Measurements from ENCODE around the gene SEBOX.

SEBOX gene

DNA sequence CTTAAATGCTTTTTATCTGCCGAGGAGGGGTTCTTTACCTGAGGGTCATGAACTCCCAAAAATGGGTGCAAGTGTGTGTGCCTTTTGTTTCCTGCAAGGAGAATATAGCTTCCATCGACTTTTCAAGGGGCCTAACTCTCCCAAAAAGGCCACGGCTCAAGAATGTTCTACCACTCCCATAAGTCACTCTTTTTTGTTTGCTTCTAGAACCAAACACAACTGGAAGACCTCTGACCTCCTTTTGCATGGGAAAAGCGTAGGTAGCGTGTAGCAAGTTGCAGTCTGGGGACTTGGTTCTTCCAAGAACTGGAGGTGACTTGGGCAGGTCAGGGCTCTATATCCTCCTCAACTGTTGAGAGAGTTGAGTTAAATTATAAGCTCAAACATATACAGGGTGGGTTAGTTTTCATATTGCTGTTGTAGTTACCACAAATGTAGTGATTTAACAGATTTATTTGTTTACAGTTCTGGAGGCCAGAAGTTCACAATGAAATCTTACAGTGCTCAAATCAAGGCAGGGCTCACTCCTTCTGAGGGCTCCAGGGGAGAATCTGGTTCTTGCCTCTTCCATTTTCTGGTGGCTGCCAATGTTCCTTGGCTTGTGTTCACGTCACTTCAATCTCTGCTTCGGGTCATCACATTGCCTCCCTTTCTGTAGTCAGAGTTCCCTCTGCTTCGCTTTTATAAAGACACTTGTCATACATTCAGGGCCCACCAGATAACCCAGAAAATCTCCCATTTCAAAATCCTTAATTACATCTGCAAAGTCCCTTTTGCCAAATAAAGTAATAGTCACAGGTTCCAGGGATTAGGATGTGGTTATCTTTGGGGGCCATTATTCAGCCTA, 44.6 kb downstream of the SEBOX start:
- FAIRE-seq (no peak), DNase-seq (ENCODE audit: low spot score) (no peak)

- FAIRE-seq, result no peak
Observed at GRCh38 chr17:28319598-28319935, 45.4 kb downstream of the SEBOX start.

GRCh38 chr17:28318759-28319597, 46.0 kb downstream of the SEBOX start, which contains the start of gene TMEM97:
TMEM97 (plus strand) TSS chr17:28319200; CDS start chr17:28319240, 40 bp downstream.
- DNase-seq (ENCODE audit: low spot score), result peak; percentile 94
- FAIRE-seq, result peak; percentile 82

More at GRCh38 chr17:28319598-28319935, 45.4 kb downstream of the SEBOX start:
- DNase-seq (ENCODE audit: low spot score), result no peak

DNA sequence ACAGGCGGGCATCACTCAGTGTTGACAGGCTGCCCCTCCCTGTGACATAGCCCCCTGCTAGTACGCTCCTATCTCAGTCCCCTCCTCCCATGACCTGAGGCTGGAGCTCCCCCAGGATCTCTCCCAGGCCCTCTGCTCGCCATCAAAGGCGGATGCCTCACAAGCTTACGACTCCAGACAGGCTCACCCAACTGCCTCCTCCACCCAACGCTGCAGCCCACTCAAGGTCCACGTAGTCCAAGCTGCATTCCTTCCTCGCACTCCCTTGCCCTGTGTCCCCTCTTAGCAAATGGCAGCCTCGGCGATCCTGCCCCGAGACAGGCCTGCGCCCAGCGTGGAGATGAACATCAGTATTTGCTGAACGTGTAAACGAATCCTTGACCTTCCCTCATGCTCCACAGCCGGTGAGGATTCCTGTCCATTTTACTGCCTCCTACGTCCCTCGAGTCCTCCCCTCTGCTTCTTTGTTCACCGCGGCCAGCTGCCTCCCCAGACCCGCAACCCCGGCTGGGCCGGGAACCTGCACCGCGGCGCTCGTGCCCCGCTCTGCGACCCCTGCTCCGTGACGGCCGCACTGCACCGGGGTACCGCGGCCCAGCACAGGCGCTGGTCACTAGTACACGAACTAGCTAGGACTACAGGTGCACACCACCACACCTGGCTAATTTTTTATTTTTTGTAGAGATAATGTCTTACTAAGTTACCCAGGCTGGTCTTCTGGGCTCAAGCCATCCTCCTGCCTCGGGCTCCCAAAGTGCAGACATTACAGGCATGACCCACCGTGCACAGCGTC, 46.8 kb downstream of the SEBOX start:
- no peak for FAIRE-seq

GRCh38 chr17:28317099-28317965, 47.7 kb downstream of the SEBOX start:
- FAIRE-seq (no peak), DNase-seq (ENCODE audit: low spot score) (no peak)

More for the DNA sequence above, 46.8 kb downstream of the SEBOX start:
- no peak for DNase-seq (ENCODE audit: low spot score)

DNA sequence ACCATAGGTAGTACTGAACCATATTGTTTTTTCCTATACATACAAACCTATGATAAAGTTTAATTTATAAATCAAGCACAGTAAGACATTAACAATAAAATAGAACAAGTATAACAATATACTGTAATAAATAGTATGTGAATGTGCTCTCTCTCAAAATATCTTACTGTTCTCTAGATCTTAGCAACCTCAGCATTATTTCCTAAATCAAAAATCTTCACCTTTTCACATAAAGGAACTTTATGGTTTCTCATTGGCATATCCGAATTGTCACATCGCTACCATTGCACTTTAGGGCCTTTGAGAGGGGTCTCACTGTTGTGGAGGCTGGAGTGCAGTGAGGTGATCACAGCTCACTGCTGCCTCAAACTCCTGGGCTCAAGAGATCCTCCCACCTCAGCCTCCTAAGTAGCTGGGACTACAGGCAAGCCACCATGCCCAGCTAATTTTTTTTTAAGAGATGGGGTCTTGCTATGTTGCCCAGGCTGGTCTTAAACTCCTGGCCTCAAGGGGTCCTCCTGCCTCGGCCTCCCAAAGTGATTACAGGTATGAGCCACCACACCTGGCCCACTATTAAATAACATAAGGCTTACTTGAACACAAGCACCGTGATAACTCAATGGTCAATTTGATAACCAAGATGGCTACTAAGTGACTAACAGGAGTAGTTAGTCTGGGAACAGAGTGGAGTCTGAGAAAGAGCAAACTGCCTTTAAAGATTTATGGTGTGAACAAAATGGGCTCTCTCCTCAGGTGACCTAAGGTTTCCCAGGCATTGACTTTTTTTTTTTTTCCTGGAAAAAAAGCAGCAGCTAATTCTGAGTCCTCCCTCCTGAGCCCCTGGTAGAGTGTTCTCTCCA, 48.9 kb downstream of the SEBOX start:
- FAIRE-seq (no peak), DNase-seq (ENCODE audit: low spot score) (no peak)

- DNase-seq (ENCODE audit: low spot score) (no peak), FAIRE-seq (no peak)
Observed at GRCh38 chr17:28313841-28314240, 51.2 kb downstream of the SEBOX start.

Data from RCC 7860 (cell line).